Body of pancreas (tissue), 4 donors: ENCODE measurements around the gene TSPAN15.

ENCODE experiments used
- POLR2A ChIP-seq, 3 donors: fragments of 450-650 bp; IDR thresholded peaks; one replicate each; pipeline ENCODE4 v1.6.1; 2016; ENCODE audit warnings: antibody characterized with exemption in 3 of 3, mild to moderate bottlenecking in 2 of 3
- TF ChIP-seq, protein P1 (sequence below), 7 experiments: fragments of 450-650 bp in 4 of 7; fragments of 200-600 bp in 3 of 7; sonication (generic) in 3 of 7; IDR thresholded peaks; one replicate each; pipeline ENCODE4 v1.5.1; 2016 to 2019; ENCODE audit warnings: antibody characterized with exemption in 7 of 7

DNA sequence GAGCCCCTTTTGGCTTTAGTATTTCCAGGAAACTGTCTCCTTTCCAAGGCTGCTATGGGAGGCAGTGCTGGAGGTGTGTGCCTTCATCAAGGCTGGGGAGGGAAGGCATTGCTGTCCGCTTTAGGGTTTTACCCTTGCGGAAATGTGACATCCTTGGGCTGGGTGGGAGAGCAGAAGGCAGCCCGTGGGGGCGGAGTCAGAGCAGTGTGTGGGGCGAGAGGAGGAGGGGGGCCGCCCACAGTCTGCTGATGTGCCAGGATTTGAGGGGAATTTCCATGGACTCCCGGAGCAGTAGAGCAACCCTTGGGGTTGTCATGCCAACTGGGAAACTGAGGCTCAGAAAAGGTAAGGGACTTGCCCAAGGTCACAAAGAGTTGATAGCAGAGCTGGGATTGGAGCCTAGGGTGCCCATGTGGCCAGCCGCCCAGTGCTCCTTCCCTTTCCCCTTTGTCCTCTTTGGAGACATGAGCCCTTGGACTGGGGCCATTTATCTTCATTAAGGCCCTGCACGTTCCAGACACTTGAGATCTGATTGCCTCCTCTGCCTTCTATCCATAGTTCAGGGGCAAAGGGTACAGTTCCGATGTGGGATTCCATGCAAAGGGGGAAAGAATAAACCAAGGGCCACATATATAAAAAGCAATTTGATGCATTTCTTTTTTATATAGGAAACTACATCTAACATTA lies 22.2 kb downstream of the TSPAN15 start:
- TF ChIP-seq POLR2A (IDR thresholded peaks at IDR 0.05) = no peak
- TF ChIP-seq, protein P1, sequence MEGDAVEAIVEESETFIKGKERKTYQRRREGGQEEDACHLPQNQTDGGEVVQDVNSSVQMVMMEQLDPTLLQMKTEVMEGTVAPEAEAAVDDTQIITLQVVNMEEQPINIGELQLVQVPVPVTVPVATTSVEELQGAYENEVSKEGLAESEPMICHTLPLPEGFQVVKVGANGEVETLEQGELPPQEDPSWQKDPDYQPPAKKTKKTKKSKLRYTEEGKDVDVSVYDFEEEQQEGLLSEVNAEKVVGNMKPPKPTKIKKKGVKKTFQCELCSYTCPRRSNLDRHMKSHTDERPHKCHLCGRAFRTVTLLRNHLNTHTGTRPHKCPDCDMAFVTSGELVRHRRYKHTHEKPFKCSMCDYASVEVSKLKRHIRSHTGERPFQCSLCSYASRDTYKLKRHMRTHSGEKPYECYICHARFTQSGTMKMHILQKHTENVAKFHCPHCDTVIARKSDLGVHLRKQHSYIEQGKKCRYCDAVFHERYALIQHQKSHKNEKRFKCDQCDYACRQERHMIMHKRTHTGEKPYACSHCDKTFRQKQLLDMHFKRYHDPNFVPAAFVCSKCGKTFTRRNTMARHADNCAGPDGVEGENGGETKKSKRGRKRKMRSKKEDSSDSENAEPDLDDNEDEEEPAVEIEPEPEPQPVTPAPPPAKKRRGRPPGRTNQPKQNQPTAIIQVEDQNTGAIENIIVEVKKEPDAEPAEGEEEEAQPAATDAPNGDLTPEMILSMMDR (IDR thresholded peaks at IDR 0.05) = no peak
